Adrenal gland (tissue), 5 donors: ENCODE data around the gene POLR3GL.

ENCODE experiments used
- CTCF ChIP-seq, 6 experiments: fragments of 450-650 bp in 4 of 6; fragments of 200-600 bp in 2 of 6; sonication (generic) in 1 of 6; IDR thresholded peaks; 1 replicate in 5 of 6; 2 replicates in 1 of 6; pipeline versions ENCODE4 v1.5.1 to v1.8.0; 2016 to 2021; ENCODE audit warnings: antibody characterized with exemption in 6 of 6, mild to moderate bottlenecking in 2 of 6, moderate library complexity in 1 of 6
- POLR2A ChIP-seq, 2 donors: fragments of 450-650 bp; IDR thresholded peaks; one replicate each; pipeline ENCODE4 v1.6.1; 2017; ENCODE audit warnings: antibody characterized with exemption in 2 of 2, mild to moderate bottlenecking in 2 of 2, moderate library complexity in 1 of 2
- donor health status: DM: no; HTN: no; CAD: no.

- TF ChIP-seq CTCF (IDR thresholded peaks at IDR 0.05), result no peak
- TF ChIP-seq POLR2A (IDR thresholded peaks at IDR 0.05), result no peak
Measured at GRCh38 chr1:146022403-146023127, 58.1 kb downstream of the POLR3GL start.
